GM21737 (cell line): ENCODE results near the gene GJB2.
A peak's percentile ranks its signal among the peaks of the same experiment; 100 is the strongest.

ENCODE experiments used
- ATAC-seq: cut with Tn5 transposase; IDR thresholded peaks from one replicate; pipeline ENCODE4 v1.9.1; 2021; ENCODE audit warnings: mild to moderate bottlenecking, moderate library complexity; ENCODE audit not compliant: unreplicated experiment

Gene GJB2

GRCh38 chr13:20192836-20193161, at the start of gene GJB2:
GJB2 (minus strand) TSS chr13:20192938; CDS start chr13:20189581, 3,357 bp downstream.
- ATAC-seq: no peak

- ATAC-seq: no peak
These were observed 48.9 kb upstream of the GJB2 start for GRCh38 chr13:20241593-20241992.

GRCh38 chr13:20239748-20240147, 47.0 kb upstream of the GJB2 start:
- ATAC-seq: no peak

- ATAC-seq: no peak
These were observed 40.0 kb upstream of the GJB2 start for GRCh38 chr13:20232556-20233277.

- no peak for ATAC-seq
These were observed 39.3 kb upstream of the GJB2 start, which contains the start of gene GJB6 for GRCh38 chr13:20231839-20232555. GJB6 (minus strand) TSS chr13:20232319; CDS start chr13:20223480, 8,839 bp downstream.

GRCh38 chr13:20230913-20231838, 38.4 kb upstream of the GJB2 start:
- no peak for ATAC-seq

- no peak for ATAC-seq
These were observed 35.0 kb upstream of the GJB2 start for GRCh38 chr13:20227730-20228129.

GRCh38 chr13:20227288-20227687, 34.5 kb upstream of the GJB2 start:
- no peak for ATAC-seq

GRCh38 chr13:20222553-20222952, 29.8 kb upstream of the GJB2 start:
- no peak for ATAC-seq

GRCh38 chr13:20221772-20222171, 29.0 kb upstream of the GJB2 start:
- no peak for ATAC-seq

- peak; percentile 88 for ATAC-seq
These were observed 26.8 kb upstream of the GJB2 start for GRCh38 chr13:20219577-20219976.

- no peak for ATAC-seq
These were observed 24.4 kb upstream of the GJB2 start for GRCh38 chr13:20217168-20217567.

GRCh38 chr13:20209948-20210347, 17.2 kb upstream of the GJB2 start:
- no peak for ATAC-seq

- ATAC-seq: no peak
These were observed 14.0 kb upstream of the GJB2 start for GRCh38 chr13:20206698-20207235.

- no peak for ATAC-seq
These were observed 13.4 kb upstream of the GJB2 start for GRCh38 chr13:20206065-20206697.

GRCh38 chr13:20198781-20199180, 6.0 kb upstream of the GJB2 start:
- ATAC-seq: no peak

- no peak for ATAC-seq
These were observed 4.7 kb upstream of the GJB2 start for GRCh38 chr13:20197361-20197834.

- ATAC-seq: no peak
These were observed 3.1 kb upstream of the GJB2 start for GRCh38 chr13:20195801-20196200.

GRCh38 chr13:20193907-20194631, 1.3 kb upstream of the GJB2 start:
- no peak for ATAC-seq
